GM21825 (cell line): ENCODE data around the gene NR1D1.
"Not testable (repeated sequence)": the region's sequence is repeated elsewhere in the genome, so short reads cannot be mapped to it uniquely, and the experiment has no call there.

Experiments
- ATAC-seq: cut with Tn5 transposase; IDR thresholded peaks from one replicate; pipeline ENCODE4 v1.9.1; 2021; ENCODE audit warnings: mild to moderate bottlenecking, moderate library complexity; ENCODE audit not compliant: unreplicated experiment

NR1D1 gene

DNA sequence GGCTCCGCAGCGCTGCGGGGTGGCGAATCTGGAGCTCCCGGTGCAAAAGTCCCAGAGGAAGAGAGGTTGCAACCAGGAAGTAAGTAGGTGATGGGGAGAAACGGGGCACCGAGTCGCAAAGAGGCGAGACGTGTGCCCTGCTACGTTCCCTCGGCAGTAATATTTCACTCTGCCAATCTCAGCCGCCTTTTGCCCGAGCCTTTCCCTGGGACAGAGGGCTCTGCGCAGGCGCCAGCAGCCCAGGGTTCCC, at the start of gene NR1D1:
Gene NR1D1 (minus strand): TSS at position 171 of the 250 bp plus-strand sequence. CDS start 495 bp downstream, outside the sequence.
- ATAC-seq: no peak

DNA sequence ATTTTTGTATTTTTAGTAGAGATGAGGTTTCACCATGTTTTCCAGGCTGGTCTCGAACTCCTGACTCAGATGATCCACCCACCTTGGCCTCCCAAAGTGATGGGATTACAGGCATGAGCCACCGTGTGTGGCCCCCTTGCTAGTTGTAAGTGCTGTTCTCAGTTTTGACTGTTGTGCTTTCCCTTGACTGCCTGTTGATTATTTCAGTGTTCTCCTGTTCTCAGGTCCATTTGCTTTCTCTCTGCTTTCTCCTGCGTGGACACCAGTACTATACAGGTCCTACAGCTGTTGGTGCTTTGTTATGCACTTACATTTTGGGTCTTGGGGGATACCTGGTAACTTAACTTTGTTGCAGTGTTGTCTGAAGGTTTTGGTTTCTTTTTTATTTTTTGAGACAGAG, 48.1 kb upstream of the NR1D1 start:
- ATAC-seq: no peak

GRCh38 chr17:40145476-40145875, 45.1 kb upstream of the NR1D1 start:
- no peak for ATAC-seq

DNA sequence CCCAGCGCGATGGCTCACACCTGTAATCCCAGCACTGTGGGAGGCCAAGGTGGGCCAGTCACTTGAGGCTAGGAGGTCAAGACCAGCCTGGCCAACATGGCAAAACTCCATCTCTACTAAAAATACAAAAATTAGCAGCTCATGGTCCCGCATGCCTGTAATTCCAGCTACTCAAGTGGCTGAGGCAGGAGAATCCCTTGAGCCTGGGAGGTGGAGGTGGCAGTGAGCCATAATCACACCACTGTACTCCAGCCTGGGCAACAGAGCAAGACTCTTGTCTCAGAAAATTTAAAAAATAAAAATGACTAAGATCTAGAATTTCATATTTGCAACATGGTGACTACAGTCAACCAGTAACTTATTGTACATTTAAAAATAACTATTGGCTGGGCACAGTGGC, 42.8 kb upstream of the NR1D1 start:
- ATAC-seq: not testable (repeated sequence)

GRCh38 chr17:40139566-40140058, 39.2 kb upstream of the NR1D1 start:
- ATAC-seq: peak; percentile 2

- ATAC-seq: no peak
Measured at GRCh38 chr17:40135817-40136216, 35.4 kb upstream of the NR1D1 start.

GRCh38 chr17:40134184-40134583, 33.8 kb upstream of the NR1D1 start:
- ATAC-seq: no peak

- no peak for ATAC-seq
Measured at GRCh38 chr17:40130352-40131042, 30.1 kb upstream of the NR1D1 start.

GRCh38 chr17:40129498-40129897, 29.1 kb upstream of the NR1D1 start:
- no peak for ATAC-seq

- no peak for ATAC-seq
Measured at GRCh38 chr17:40124279-40125141, 24.1 kb upstream of the NR1D1 start.

GRCh38 chr17:40123811-40124114, 23.4 kb upstream of the NR1D1 start:
- no peak for ATAC-seq

- no peak for ATAC-seq
Measured at GRCh38 chr17:40122999-40123810, 22.8 kb upstream of the NR1D1 start.

- ATAC-seq: no peak
Measured at GRCh38 chr17:40122136-40122998, 22.0 kb upstream of the NR1D1 start.

GRCh38 chr17:40121181-40122135, 21.1 kb upstream of the NR1D1 start, which contains the start of gene MSL1:
Gene MSL1, plus strand, starts transcription at chr17:40121971. Its CDS starts 642 bp downstream, at chr17:40122613.
- ATAC-seq: no peak

DNA sequence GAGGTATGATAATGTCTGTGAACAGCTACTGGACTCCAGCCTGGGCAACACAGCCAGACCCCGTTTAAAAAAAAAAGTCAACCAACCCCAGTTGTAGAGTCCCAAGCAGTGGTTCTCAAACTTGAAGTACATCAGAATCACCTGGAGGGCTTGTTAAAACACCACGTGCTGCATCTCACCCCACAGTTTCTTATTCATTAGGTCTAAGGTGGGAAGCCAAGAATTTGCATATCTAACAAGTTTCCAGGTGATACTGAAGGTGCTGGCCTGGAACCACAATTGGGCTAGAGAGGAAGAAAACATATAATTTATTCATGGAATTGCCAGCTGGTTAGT, 14.7 kb upstream of the NR1D1 start:
- no peak for ATAC-seq

DNA sequence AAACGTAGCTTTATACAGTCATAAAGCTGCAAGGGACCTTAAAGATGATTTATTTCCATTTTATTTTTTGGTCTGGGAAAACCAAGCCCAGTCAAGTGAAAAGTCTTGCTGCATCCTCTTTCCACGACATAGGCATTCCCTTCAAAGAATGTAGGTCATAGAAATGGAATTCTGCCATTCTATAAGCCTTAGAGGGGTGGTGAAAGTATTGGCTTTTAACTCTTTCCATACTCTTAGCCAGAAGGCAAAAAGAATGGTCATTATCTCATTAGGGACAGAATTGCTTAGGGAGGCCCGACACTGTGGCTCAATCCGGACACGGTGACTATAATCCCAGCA, 13.5 kb upstream of the NR1D1 start:
- no peak for ATAC-seq

GRCh38 chr17:40113110-40113906, 12.9 kb upstream of the NR1D1 start:
- ATAC-seq: peak; percentile 77

GRCh38 chr17:40112718-40113109, 12.3 kb upstream of the NR1D1 start:
- ATAC-seq: no peak

DNA sequence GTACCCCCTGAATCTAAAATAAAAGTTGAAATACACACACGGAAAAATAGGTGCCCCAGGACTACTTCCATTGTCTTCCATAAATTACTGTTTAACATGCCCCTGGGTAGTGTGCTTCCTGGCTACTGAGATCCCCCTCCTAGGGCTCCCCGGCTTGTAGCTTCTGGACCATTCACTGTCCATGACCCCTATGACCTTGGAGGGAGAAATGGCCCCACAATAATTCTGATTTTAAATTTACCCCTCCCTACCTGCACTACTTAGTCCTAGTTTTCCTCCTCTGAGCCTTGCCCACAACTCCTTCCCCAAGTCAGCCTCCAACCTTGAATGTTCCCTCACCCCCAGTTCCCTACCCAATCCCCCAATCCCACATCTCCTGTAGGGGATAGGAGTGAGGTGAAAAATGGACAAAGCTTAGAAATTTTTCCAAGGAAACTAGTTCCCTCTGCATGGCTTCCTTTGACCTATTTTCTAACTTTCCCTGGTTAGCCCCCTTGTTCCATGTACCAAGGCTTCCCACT, 11.9 kb upstream of the NR1D1 start:
- ATAC-seq: no peak
